HG02610 (cell line): ENCODE data around the gene NDUFA6.
A peak's percentile ranks its signal among the peaks of the same experiment; 100 is the strongest.
"Not testable (repeated sequence)": the region's sequence is repeated elsewhere in the genome, so short reads cannot be mapped to it uniquely, and the experiment has no call there.

Source experiments
- ATAC-seq: cut with Tn5 transposase; IDR thresholded peaks from one replicate; pipeline ENCODE4 v1.9.1; 2021; ENCODE audit warnings: mild to moderate bottlenecking, moderate library complexity; ENCODE audit not compliant: unreplicated experiment

Gene NDUFA6

DNA sequence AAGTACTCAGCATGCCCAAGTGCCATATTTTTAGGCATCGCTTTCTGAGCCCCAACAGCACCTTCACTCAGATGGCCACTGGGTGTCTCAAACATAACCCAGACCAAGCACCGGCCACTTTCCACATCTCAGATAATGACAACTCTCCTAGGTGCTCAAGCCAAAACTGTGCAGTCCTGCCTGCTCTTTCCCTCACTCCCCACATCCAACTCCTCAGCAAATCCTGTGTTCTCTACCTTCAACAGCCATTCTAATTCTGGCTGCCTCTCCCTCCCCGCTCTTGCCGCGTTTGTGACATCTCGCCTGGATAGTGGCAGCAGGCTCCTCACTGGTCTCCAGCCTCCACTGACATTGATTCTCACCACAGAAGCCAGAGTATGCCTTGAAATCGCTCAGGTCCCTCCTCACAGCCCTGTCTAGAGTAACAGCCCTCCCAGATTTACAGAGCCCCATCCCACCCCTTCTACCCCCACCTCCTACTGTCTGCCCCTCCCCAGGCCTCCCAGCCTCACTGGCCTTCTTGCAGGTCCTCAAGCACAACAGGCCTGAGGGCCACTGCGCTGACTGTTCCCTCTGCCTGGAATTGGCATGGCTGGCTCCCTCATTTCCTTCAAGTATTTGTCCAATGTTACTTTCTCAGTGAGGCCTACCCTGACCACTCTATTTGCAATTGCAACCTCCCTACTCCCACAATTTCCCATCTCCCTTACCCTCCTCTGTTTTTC, 17.8 kb downstream of the NDUFA6 start:
- ATAC-seq: no peak

DNA sequence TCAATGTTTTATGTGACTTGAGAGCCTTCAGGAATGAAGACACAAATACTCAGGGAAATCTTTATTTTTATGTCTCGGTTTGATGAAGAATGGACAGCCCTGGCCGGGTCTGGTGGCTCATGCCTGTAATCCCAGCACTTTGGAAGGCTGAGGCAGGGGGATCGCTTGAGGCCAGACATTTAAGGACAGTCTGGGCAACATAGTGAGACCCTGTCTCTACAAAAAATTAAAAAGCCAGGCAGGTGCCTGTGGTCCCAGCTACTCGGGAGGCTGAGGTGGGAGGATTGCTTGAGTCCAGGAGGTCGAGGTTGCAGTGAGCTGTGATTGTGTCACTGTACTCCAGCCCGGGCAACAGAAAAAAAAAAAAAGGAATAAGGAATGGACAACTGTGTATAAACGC, 19.1 kb downstream of the NDUFA6 start:
- not testable (repeated sequence) for ATAC-seq

- peak; percentile 87 for ATAC-seq
These were observed 19.8 kb downstream of the NDUFA6 start, which contains the start of gene NAGA for GRCh38 chr22:42070517-42071422. TSS of gene NAGA (minus strand) at chr22:42070812. CDS start at chr22:42070297, 515 bp downstream.

DNA sequence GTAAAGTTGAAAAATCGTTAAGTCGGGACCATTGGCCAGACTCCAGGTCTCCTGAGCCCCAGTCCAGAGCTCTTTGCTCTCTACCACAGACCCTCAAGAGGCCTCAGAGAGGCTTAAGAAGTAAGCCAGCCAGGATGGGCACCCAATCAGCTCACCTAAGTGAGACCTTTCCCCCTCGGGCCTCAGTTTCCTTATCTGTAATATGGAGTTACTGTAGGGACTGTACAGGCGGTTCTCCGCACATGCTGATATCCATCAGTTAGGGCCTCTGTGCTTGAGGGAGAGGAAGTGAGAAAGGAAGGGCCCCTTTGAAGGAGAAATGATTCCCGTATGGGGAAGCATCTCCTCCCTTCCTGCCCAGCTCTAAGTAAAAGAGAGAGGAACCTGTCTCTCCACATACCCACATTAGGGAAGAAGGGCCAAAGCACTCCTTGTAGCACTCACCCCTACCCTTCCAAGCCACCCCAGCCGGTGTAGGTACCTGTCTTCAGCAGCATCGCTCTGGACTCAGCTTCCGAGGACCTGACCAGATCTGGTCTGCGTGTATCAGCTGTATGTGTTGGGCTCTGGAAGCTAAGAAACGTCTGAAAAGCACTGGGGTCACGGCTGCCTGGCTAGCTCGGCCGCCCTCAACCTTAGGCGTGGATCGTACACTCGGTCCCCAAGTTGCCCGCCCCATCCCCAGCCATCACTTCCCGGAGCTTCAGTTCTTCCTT, 20.6 kb downstream of the NDUFA6 start:
- peak; percentile 5 for ATAC-seq

GRCh38 chr22:42068291-42068690, 22.3 kb downstream of the NDUFA6 start:
- no peak for ATAC-seq

GRCh38 chr22:42067671-42068251, 22.8 kb downstream of the NDUFA6 start:
- ATAC-seq: no peak

DNA sequence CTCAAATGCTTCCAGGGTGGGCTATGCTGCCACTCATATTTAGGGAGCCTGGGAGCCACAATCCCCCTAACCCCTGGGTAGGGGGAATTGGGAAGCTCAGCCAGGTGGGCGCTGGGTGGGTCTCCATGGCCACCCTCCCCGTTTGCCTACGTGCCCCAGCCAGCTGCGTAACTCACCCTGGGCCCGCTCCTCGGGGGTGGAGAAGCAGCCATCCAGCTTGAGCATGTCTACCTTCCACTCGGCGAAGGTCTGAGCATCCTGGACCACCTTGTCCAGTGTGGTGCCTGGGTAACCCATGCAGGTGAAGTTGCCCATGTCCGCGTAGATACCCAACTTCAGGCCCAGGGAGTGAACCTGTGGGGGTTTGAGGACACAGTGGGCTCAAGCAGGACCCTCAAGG, 23.6 kb downstream of the NDUFA6 start:
- no peak for ATAC-seq

- ATAC-seq: no peak
These were observed 24.3 kb downstream of the NDUFA6 start for GRCh38 chr22:42066126-42066761.

GRCh38 chr22:42065438-42066125, 25.0 kb downstream of the NDUFA6 start:
- ATAC-seq: no peak

DNA sequence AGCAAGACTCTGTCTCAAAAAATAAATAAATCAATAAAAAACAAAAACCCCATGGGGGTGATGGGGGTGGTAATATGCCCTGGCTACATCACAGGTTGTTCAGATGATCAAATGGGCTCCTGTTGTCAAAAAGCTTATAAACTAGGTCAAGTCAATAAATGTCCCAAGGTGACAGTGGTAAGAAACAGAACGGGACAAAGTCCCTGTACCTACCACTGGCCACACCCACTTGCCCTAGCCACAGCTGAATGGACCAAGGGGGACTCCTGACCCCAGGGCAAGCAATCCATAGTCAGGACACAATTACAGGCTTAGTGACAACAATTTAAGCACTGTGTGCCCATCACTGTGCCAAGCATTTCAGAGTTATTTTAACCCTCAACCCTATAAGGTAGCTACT, 25.9 kb downstream of the NDUFA6 start:
- no peak for ATAC-seq

GRCh38 chr22:42062506-42063170, 27.9 kb downstream of the NDUFA6 start:
- ATAC-seq: no peak

GRCh38 chr22:42061041-42061440, 29.5 kb downstream of the NDUFA6 start:
- no peak for ATAC-seq

GRCh38 chr22:42060489-42060888, 30.1 kb downstream of the NDUFA6 start:
- no peak for ATAC-seq

DNA sequence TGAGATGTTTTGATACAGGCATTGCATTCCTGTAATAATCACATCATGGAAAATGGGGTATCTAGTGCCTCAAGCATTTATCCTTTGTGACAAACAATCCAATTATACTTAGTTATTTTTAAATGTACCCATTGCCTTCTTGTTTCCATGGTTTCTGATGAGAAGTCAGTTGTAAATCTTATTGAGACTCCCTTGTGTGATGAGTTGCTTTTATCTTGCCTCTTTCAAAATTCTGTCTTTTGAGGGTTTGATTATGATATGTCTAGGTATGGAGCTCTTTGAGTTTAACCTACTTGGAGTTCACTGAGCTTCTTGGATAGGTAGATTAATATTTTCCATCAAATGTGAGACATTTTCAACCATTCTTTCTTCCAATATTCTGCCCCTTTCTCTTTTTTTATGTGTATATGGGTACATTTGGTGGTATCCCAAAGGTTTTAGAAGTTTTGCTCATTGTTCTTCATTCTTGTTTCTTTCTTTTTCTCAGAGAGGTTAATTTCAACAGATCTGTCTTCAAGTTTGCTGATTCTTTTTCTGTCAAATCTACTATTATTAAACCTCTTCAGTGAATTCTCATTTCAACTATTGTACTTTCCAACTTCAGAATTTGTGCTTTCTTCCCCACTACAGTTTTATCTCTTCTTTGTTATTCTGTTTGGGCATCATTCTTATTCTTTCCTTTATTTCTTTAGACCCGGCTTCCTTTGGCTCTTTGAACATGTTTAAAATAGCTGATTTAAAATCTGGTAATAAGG, 33.6 kb downstream of the NDUFA6 start:
- no peak for ATAC-seq

DNA sequence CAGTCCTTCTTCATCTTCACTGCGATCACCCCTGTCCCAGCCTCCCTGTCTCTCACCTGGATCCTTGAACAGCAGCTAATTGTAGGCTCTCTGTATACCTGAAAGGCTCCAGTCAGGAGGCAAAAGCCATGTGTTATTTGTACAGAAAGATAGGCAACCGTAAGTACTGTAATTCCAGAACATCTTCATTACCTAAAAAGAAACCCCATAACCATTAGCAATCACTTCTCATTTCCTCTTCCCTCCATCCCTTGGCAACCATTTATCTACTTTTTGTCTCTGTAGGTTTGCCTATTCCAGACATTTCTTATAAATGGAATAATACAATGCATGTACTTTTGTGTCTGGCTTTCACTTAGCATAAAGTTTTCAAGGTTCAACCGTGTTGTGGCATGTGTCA, 37.8 kb downstream of the NDUFA6 start:
- no peak for ATAC-seq

GRCh38 chr22:42050641-42051180, 39.9 kb downstream of the NDUFA6 start:
- no peak for ATAC-seq

DNA sequence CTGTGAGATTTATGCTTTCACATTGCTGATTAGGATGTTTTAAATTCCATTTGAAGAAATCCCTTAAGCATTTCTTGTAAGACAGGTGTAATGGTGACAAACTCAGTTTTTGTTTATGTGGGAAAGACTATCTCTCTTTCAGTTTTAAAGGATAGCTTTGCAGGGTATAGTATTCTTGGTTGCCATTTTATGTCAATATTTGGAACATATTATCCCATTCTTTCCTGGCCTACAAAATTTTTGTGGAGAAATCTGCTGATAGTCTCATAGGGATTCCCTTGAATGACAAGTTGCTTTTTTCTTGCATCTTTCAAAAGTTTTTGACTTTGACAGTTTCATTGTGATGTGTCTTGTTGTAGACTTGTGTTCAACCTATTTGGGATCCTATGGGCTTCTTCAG, 48.8 kb downstream of the NDUFA6 start:
- ATAC-seq: no peak

GRCh38 chr22:42039271-42039670, 51.3 kb downstream of the NDUFA6 start:
- no peak for ATAC-seq
